NCI-H2196 treated with DMSO at 0.1 percent for 48 hours (cell line): ENCODE results near the gene RALY.
"Not testable (repeated sequence)": the region's sequence is repeated elsewhere in the genome, so short reads cannot be mapped to it uniquely, and the experiment has no call there.

ENCODE experiments used
- DNase-seq: peaks from one replicate; lab custom pipeline; 2025; ENCODE audit not compliant: unreplicated experiment; lab: John Stamatoyannopoulos, UW

Gene RALY

DNA sequence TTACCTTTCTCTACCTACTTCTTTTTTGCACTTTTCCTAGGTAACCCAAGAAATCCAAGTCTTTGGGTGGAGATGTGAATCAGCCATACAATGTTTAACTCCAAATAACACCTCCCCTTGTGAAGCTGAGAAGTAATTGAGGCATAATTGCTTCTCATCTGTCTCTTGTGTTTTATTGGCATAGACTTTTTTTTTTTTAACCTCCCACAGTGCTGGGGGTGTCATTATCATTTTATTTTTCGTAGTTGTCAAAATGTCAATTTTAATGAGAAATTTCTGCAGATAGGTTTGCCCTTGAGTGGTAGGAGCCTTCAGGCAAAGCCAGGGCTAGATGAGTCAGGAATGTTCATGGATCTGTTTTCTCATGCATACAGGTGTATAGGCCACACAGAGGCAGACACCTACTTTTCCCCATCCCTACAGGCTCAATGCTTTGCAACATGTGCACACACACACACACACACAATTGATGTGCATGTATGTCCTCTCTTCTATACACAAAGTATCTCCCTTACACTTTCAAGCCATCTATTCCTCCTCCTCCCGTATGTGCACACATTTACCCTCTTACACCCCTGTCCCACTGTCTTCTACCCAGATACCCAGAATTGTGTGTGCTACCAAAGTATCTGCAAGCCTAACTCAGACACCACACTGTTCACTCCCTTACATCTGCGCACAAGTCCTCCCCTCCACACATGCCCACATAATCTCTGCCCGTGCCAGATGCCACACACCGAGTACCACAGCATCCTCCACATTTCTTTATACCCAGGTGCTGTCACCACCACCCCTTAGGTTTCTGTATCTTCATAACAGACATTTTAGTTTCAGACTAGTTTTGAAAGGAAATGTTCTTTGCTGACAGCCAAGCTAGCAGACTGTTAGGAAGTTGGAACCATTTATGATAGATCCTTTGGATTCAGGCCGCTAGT is 22.0 kb downstream of the RALY start:
- DNase-seq, result no peak

DNA sequence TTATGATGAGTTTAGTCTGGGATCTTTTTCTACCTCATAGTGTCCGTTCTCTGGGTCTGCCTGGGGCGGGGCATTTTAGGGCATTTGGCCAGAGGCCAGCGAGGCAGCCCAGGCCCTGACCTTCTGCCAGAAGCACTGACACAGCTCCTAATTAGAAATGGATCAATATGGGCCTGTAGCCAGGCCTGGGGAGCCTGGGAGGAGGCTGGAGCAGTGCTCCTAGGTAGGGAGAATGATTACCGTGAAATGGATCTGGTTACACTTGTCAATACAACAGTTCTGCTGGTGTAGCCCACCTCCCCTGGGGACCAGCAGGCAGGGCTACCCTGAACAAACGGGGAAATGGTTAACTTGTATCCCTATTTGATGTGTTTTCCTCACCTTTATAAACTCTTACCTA is 23.0 kb downstream of the RALY start:
- no peak for DNase-seq

DNA sequence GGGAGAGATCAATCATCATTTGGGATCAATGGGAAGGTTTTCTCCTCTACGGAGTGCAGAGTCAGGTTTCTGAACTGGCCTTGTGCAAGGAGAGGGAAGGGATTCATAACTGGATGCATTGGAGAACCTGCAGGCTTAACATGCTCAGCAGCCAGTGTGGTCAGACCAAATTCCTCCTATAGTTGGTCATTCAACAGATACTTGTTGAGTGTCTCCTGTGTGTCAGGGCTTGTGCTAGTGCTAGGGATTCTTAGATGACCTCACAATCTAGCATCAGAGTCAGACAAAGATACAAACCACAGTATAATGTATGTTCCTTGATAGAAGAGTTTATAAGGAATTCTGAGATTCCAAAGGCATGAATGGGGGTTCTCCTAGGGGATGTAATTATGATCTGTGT is 23.9 kb downstream of the RALY start:
- no peak for DNase-seq

DNA sequence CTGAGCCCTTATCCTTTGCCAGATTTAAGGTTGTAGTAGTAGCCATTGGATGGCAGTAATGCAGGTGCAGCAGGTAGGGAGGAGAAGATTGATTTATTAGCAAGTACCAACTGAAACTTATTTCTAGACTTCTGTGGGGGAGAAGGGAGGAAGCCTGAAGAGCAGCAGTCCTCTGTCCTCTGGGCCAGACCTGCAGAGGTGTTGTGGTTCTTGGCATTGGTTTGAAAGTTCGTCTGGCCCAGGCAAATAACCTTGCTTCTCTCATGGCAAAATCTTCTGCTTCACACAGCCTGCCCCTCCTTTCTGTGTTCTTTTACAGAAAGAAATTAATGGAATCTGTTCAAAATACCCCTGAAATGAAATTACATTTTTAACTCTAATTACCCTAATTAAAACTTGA is 24.5 kb downstream of the RALY start:
- DNase-seq, result no peak

DNA sequence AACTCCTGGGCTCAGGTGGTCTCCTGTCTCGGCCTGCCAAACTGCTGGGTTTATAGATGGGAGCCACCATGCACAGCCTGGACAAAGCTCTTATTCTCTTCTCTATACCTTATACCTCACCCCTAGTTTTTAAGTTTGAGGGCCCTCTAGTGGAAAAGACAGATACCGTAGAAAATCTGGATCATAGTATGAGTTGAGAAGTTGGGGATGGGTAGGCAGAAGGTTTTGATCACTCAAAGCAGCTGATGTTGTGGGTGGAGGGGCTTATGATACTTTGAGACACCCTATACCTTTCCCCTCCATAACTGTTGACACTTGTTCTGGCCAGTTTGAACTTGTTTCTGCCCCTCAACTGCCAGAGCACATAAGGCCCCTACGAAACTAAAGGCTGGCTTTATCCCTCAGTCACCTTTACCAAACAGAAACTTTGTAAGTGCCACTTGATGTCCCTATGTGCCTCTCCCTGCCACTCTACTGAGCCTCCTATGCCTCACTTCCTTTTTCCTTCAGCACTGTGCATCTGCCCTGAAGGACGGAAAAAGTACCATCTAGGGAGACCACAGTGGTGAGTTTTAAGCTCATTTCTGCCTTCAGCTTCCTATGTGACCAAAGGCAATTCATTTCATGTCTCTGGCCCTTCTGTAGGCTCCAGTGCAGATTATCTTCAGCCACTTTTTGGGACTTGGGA is 28.6 kb downstream of the RALY start:
- DNase-seq, result no peak

DNA sequence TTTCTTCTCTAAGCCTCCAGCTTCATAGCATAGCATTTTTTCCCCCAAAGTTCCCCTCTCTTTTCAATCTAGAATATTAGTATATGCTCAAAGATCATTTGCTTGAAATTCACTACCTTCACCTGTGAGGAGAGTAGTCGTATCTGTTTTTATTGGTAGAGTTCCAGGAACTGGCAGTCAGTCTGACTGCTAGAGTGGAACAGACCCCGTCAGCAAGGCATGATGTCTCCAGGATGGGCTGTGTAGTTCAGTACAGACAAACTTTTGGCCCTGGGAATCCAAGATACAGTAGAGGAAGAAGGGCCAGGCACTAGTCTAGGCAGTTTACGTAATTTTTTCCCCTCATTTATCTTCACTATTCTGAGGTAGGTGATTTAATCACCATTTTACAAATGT is 29.1 kb downstream of the RALY start:
- DNase-seq, result no peak

DNA sequence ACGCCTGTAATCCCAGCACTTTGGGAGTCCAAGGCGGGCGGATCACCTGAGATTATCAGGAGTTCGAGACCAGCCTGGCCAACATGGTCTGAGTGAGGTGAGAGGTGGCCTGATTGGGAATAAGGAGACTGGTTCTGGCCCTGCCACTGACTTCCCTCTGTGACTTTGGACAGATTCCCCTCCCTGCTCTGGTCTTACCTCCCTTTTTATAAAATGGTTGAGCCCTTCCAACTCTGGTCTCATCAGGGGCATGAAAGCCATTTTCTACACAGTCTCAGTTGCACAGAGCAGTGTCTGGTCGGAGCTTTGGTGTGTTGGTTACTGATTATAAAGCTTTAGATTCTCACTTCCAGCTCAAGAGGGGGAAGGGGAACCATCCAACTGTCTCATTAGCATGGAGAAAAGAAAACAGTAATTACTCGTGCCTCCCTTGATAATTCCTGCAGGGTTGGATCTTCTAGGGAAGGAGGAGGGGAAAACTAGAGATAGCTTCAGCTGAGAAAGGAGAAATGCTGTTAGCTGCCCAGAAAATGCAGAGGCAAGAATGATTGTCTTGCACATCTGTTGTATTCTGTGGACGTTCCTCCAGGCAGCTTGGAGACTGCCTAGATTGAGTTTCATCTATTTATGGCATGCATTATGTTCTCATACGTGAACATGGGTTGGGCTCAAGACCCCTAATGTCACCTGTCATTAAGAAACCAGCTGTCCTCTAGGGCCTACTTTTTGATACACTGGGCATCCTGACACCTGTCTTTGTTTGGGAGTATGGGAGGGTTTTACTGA is 30.4 kb downstream of the RALY start:
- no peak for DNase-seq

DNA sequence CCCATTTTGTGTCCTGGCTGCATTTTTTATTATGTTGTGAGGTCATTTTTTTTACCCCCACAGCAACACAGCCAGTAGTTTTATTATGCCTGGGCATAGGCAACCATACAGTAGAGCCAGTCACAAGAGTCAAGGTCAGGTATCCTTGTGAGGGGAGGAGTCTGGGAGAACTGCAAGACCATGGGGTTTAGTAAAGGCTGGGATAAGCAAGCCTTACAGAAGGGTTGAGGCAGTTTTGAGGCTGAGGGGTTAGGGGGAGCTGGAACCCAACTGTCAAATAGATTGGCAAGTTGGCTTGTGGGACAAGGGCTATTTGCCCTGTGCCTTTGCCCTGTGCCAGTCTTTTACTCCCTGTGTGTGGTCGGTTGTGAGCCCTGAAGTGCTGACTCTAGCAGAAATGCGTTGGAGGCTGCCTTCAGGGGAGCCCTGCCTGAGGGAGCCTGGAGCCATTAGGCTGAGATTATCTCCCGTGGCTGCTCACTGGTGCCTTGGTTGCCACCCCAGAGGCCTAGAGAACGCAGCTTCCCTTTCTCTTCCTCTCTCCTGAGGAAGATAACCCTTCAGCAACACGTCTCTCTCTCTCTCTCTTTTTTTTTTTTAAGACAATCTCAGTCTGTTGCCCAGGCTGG is 31.1 kb downstream of the RALY start:
- no peak for DNase-seq

DNA sequence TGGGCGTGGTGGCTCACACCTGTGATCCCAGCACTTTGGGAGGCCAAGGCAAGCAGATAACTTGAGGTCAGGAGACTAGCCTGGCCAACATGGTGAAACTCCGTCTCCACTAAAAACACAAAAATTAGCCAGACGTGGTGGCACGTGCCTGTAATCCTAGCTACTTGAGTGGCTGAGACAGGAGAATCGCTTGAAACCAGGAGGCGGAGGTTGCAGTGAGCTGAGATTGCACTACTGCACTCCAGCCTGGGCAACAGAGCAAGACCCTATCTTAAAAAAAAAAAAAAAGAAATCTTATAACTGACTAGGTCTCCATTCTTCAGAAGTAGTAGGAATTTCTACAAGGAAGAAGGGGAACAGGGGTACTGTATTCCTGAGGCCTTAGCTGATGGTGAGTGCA is 34.3 kb downstream of the RALY start:
- not testable (repeated sequence) for DNase-seq

DNA sequence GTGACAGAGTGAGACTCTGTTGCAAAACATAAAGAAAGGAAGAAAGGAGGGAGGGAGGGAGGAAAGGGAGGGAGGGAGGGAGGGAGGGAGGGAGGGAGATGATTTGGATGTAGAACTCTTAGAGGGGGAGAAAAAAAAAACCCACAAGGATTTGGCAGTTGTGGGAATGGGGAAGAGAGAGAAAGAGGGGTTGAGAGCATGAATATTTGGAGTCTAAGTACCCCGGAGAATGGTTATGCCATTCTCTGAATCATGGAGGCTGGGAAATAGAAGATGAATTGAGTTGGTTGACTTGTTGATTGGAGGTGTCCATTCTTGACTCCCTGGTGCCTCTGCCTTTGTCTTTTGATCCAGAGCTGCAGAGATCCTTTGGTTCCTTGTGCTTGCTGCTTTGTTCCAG is 35.7 kb downstream of the RALY start:
- no peak for DNase-seq

DNA sequence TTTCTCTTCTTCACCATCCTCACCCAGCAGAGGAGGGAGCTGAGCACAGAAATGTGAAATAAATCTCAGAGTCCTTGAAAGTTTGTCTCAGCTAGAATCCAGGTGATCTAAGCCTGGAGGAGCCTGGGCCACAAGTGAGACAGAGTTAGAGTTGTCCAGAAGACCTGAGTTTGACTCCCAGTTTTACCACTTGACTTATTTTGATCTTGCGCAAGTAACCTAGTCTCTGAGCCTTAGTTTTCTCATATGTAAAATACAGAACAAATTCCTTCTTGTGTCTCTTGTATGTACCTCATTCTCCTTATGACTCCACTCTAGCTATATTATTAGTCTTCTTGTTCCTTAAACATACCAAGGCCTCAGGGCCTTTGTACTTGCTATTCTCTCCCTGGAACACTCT is 36.7 kb downstream of the RALY start:
- DNase-seq, result no peak

DNA sequence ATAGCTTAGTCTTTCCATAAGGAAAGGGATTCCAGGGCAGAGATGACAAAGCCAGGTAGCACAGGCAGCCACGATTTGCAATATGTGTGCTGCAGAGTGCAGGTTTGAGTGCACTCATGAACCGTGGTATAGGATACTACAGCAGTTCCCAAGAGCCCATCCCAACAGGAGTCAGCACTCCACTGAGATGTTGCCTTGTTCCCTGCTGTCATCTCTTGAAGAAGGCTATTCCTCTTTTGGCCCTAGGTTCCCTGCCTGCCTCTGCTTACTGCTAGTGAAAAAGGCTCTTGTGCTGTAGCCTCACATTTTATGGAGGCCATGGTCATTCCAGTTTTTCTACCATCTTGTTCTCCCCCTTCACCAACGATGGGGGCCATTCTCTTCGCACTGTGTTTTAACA is 40.2 kb downstream of the RALY start:
- DNase-seq, result no peak

DNA sequence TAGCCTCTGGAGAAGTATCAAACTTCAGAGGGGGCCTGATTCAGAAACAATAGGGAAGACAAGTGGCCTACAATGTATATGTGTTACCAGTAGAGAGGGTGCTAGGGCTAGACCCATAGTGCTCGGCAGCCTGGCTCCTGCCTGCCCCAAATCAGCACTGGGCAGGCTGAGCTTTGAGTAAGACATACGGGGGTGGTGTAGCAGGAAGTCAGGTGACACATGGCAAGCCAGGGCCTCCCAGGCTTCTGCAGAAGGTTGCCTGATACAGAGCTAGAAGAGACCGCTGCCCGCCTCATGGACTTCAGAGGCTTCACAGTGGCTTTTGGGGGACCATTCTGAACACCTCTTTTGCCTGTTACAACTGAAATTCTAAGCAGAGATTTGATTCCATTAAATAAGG is 43.4 kb downstream of the RALY start:
- DNase-seq, result no peak

DNA sequence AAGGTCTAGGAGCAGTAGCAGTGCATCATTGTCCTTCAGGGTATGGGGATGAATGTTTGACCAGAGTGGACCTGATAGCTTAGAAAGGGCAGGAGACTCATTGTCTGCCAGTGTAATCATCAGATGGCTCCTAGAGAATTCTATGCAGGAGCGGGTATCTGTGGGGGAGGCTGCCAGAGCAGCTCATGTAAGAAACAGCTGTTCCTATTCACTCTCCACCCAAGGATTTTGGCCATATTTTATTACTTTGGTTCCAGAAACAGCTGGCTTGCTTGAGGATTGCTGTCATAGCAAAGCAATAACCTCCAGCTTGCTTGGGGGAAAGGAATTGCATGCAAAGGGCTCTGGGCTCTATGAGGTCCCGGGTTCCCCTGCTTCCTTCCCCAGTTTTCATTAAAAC is 44.1 kb downstream of the RALY start:
- no peak for DNase-seq

DNA sequence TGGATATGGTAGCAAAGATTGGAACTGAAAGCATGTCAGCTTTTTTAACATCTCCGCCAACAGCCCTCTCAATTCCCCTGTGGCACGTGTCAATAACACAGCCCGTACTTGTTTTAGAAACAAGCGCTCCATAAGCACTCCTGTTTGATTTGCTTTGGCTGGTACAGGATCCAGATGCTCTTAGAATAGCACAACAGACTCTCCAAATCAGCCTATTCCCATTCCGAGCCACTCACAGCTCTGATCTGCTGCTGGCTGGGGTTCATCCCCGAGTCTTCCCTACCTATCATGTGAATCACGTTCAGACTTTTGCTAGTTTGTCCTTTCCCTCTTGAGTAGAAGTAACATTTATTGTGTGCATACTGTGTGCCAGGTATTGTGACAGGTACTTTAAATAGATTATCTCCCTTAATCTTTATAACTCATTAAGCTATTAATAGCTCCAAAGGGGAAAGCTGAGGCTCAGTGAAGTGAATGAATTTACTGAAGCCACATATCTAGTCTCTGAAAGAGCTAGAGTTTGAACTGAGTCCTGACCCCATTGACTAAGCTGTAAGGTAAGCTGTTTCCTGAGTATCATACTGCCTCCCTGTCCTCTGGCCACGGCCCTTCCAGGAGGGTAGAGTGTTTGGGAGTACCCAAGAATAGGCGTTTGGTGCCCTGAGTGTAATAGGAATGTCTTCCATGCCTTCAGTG is 46.7 kb downstream of the RALY start:
- DNase-seq, result no peak

DNA sequence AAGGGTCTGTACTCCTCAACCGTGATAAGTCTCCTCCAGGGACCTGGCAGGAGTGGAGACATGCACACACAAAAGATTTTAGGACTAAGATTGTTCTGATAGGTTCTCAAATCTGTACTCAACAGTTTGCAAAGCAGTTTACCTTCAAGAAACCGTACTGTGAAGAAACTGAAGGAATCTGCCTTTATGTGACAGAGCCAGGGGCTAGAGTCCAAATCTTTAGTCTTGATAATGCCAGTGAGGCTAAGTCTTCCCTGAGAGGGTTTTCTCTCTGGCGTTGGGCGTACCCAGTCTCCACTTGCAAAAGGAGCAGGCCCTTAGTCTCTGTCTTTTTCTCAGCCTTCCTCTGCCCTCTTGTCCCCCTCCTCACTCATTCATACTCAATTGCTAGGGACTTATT is 47.5 kb downstream of the RALY start:
- DNase-seq, result no peak

DNA sequence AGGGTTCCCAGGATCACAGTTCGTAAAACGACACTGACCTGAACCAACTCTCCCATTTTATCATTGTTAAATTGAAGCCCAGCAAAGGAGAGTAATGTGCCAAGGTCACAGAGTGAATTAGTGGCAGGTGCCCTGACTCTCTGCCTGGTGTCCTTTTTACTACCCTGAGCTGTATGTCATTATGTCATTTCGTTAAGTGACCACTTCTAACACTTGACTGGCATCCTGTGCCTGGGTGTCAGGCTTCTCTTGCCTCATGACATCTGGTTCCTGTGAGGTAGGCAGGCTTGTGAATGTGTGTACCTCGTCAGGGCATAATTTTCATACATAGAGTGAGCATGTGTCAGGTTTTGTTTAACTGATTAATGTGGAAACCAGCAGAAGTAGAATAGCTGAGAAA is 48.6 kb downstream of the RALY start:
- no peak for DNase-seq

DNA sequence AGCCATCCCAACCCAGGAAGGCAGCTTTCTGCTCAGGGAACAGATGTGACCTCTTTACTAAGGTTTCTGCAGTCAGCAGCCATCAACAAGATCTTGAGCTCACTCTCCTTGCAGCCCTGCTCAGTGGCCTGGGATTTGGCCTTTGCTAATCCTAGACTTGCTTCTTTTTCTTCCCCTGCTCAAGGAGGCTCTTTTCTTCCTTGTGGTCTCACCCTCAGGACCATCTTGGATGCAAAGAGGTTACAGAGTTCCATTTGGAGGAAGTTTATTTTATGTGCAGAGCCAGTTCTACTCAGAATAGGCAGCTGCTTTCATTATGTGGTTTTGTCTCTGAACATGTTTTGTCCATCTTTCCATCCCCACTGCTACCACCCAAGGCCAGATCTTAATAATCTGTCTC is 49.3 kb downstream of the RALY start:
- no peak for DNase-seq

DNA sequence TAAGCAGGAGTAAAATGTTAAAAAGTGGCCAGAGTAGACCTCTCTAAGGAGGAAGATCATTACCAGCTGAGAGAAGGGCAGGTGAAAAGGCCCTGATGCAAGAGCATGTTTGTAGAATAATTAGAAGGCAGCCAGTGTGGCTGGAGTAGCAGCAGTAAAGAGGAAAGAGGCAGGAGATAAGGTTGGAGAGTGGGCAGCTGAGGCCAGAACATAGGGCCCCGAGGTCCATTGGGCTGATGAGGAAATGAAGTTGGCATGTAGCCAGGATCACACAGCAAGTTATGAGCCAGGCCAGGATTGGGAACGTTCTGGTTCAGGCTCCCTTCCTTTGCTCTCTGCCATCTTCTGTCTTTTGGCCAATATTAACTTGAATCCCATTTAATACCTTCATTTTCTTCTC is 51.6 kb downstream of the RALY start:
- DNase-seq, result peak; percentile 20

DNA sequence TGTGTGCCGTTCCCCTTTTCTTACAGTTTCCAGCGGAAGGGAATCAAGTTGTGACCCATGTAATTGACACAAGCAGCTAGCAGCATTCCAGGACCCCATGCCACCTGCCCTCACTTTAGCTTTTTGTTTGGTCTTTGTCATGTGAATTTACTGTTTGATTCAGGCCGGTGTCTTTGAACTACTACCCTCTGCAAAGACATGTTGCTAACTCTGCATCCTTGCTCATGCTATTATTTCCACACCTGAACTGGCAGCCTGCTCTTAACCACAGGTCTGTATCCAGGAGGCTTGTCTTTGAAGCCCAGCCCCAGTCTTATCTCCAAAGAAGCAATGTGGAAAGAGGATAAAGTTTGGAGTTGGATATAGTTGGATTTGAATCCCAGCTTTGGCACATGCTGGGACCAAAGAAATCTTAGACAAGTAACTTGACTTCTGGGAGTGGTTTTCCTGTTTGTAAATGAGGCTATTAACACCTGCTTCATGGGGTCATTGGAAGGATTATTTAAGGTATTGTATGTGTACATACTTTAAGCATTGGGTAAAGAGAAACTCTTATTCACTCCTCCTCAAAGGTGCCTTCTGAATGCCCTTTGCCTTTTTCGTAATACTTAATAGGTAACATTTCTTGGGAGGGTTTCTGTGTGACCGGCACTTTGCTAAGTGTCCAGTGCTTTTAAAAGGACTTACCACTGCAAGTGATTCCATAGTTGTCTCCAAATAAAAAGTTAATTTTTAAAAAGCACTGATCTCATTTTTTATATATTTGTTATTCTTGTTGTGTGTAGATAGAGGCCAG is 52.4 kb downstream of the RALY start:
- DNase-seq, result no peak
